ENCODE results near the gene AR.

DNA sequence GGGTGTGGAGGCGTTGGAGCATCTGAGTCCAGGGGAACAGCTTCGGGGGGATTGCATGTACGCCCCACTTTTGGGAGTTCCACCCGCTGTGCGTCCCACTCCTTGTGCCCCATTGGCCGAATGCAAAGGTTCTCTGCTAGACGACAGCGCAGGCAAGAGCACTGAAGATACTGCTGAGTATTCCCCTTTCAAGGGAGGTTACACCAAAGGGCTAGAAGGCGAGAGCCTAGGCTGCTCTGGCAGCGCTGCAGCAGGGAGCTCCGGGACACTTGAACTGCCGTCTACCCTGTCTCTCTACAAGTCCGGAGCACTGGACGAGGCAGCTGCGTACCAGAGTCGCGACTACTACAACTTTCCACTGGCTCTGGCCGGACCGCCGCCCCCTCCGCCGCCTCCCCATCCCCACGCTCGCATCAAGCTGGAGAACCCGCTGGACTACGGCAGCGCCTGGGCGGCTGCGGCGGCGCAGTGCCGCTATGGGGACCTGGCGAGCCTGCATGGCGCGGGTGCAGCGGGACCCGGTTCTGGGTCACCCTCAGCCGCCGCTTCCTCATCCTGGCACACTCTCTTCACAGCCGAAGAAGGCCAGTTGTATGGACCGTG is 2.2 kb downstream of the AR start:
- TF ChIP-seq, protein P1, sequence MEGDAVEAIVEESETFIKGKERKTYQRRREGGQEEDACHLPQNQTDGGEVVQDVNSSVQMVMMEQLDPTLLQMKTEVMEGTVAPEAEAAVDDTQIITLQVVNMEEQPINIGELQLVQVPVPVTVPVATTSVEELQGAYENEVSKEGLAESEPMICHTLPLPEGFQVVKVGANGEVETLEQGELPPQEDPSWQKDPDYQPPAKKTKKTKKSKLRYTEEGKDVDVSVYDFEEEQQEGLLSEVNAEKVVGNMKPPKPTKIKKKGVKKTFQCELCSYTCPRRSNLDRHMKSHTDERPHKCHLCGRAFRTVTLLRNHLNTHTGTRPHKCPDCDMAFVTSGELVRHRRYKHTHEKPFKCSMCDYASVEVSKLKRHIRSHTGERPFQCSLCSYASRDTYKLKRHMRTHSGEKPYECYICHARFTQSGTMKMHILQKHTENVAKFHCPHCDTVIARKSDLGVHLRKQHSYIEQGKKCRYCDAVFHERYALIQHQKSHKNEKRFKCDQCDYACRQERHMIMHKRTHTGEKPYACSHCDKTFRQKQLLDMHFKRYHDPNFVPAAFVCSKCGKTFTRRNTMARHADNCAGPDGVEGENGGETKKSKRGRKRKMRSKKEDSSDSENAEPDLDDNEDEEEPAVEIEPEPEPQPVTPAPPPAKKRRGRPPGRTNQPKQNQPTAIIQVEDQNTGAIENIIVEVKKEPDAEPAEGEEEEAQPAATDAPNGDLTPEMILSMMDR (IDR thresholded peaks at IDR 0.05; ENCODE audit: insufficient read depth, low read depth, low read length): no peak
- no peak for TF ChIP-seq EZH2 (IDR thresholded peaks at IDR 0.05; ENCODE audit: insufficient read depth, low read length)
